HG02610 (cell line): ENCODE measurements around the gene PAPOLG.
"Not testable (repeated sequence)": the region's sequence is repeated elsewhere in the genome, so short reads cannot be mapped to it uniquely, and the experiment has no call there.

Experiments
- ATAC-seq: cut with Tn5 transposase; IDR thresholded peaks from one replicate; pipeline ENCODE4 v1.9.1; 2021; ENCODE audit warnings: mild to moderate bottlenecking, moderate library complexity; ENCODE audit not compliant: unreplicated experiment

The PAPOLG gene

DNA sequence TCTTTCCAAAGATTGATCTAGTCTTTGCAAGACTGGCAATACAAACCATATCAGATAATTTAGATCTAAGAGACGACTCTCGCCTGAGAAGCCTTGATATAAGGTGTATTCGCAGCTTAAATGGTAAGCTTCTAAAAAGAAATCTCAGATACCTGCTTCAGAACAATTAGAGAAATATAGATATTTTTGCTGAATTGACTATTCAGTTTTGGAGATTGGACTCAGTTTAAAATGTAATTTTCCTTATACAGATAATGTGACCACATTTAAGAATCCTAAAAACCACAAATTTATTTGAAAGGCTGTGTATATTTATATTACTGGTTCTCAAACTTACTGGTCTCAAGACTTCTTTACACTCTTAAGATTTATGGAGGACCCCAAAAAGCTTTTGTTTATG, 15.4 kb downstream of the PAPOLG start:
- no peak for ATAC-seq

DNA sequence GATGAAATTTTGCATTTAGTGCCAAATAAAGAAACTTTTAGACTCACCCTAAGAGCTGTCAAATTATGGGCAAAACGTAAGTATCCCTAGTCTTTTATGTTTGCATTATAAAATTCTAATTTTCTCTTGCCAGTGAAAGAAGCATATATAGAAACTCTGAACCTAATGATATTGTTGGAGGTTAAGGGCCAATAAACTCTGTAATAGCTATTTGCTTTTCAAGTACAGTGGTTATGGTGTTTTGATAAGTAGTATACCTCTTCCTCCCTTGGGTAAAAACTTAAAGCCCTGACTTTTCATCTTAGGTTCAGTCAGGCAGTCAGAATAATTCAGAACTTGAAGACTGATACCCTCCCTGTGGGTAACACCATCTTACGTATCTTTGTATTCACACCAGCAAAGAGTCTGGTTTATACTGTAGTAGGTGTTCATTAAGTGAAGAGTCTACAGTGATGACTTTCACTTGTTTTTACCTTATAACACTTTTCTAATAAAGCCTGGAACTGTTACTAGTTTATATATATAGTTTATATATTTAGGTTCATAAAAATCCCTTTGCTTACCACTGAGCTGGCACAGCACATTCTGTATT, 19.1 kb downstream of the PAPOLG start:
- no peak for ATAC-seq

DNA sequence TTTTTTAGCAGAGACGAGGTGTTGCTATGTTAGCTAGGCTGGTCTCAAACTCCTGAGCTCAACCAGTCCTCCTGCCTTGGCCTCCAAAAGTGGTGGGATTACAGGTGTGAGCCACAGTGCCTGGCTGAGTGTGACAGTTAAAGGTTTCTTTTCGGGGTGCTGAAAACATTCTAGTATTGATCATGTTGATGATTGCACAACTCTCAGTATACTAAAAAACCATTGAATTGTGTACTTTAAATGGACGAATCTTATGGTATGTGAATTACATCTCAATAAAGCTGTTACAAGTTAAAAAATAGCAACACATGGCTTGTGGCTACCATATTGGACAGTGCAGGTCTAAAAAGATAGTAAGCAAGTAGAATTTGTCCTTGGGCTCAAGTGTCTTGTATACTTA, 22.3 kb downstream of the PAPOLG start:
- no peak for ATAC-seq

DNA sequence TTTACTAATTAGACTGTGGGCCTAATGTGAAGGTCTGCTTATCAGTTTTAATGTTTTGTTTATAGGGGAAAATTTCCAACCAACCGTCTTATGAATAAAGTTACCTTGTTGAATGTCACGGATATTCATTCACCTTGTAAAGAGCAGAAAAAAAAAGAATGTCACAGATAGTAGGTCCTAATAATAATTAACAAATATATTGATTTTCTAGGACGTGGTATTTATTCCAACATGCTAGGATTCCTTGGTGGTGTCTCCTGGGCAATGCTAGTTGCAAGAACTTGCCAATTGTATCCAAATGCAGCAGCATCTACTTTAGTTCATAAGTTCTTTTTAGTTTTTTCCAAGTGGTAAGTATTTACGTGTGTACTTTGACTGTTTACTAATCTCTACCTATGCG, 23.4 kb downstream of the PAPOLG start:
- ATAC-seq = no peak

DNA sequence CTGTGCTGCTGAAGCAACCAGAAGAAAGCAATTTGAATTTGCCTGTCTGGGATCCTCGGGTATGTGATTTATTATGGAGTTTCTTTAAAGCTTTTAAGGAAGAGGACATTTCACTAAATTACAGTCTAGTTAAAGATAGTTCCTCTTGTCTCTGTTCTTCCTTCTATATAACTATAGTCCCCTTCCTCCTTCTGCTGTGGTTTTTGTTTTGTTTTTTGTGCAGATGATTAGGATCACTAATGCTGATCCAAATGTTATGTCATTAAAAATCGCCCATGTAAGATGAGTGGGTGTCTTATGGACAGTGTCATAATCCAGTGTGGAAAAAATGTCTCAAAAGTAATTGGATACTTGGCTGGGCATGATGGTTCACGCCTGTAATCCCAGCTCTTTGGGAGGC, 24.7 kb downstream of the PAPOLG start:
- no peak for ATAC-seq

DNA sequence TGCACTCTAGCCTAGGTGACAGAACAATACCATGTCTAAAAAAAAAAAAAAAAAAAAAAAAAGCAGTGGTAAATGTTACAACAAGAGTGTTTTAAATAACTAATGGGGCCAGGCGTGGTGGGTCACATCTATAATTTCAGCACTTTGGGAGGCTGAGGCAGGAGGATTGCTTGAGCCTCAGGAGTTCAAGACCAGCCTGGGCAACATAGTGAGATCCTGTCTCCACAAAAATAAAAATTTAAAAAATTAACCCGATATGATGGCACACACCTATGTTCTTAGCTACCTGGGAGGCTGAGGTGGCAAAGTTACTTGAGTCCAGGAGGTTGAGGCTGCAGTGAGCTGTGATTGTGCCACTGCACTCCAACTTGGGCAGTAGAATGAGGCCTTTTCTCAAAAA, 37.1 kb downstream of the PAPOLG start:
- no peak for ATAC-seq

DNA sequence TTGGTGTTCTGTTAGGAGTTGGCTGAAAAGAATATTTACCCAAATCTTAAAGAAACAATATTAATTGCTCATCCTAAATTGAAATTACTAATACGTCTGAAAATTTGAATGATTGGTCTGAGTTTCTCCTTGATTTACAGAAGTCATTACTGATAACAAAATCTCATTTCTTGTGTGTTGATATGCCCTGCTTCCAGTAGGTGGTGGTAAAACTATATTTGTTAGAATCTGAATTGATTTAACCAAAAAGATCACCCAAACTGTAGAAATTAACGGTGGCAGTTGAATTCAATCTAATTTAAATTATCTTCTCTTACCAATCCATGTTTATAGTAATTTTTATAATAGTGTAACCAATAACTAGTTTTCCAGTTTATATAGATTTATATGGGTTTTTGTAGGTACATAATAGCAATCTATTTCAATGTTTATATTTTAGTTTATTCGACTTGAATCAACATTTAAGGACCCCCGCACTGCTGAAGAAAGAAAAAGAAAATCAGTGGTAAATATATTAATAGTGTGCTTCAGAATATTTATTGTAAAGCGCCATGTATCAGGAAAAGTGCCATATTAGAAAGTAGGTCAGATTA, 38.3 kb downstream of the PAPOLG start:
- no peak for ATAC-seq

DNA sequence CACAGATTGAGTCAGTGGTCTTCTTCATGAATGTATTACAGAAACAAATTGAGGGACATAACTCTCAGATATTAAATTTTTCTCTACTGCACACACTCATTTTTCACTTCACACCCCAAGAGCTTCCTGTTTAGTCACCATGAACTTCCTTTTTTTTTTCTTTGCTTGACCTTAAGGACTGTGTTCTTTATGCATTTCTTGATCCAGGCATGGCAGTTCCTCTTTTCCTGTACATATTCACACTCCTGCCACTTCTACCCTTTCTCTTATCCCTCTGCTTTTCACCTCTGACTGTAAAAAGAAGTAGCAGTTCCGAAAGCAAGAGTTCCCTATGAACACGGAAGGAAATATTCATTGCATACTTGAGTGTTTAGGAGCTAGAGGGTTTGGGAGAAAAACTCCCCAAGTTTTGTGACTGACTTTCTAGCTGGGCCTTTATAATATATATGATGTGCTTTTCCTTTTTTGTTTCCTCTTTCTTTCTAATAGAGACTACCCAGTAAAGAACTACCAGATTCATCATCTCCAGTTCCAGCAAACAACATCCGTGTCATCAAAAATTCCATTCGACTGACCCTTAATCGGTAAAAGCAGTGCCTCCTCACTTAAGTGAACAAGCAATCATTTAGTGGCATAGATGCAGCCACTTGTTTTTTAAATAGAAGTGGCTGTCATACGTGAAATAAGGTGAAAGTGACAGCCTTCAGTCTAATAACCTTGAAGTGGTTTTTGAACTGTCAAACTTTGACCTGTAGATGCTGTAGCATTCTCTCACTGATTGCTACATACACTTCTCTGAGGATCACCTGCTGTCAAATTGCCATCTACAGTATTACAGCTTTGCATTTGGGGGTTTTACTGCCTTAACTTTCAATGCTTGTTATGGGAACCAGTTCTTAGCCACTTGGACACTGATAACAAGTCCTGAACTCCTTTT, 40.8 kb downstream of the PAPOLG start:
- ATAC-seq = peak; percentile 71

DNA sequence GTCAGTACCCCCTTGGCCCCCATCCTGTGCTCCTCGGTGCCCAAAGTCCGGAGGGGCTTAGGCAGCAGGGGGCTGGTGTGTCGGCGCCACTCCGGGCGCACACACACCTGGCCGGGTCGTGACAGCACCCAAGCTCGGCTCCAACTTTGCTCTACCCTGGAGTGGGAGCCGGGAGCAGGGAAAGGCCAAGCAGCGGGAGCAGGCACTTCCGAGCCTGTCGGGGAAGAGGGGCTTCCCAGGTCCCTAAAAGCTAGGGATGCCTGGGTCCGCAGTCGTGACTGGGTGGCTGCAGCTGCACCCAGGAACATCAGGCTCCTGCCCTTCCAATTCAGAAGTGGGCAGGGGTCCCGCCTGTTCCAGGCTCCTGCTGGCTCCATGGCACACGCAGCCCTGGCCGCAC, 48.4 kb downstream of the PAPOLG start:
- no peak for ATAC-seq

DNA sequence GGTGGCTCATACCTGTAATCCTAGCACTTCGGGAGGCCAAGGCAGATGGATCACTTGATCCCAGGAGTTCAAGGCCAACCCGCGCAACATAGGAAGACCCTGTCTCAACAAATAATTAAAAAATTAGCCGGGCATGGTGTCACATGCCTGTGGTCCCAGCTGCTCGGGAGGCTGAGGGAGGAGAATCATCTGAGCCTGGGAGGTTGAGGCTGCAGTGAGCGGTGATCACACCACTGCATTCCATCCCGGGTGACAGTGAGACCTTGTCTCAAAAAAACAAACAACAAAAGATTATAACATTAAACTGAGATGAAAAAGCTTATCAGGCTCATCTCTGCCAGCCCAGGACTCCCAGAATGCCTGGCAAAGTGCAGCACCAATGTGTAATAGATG, 50.5 kb downstream of the PAPOLG start:
- no peak for ATAC-seq

DNA sequence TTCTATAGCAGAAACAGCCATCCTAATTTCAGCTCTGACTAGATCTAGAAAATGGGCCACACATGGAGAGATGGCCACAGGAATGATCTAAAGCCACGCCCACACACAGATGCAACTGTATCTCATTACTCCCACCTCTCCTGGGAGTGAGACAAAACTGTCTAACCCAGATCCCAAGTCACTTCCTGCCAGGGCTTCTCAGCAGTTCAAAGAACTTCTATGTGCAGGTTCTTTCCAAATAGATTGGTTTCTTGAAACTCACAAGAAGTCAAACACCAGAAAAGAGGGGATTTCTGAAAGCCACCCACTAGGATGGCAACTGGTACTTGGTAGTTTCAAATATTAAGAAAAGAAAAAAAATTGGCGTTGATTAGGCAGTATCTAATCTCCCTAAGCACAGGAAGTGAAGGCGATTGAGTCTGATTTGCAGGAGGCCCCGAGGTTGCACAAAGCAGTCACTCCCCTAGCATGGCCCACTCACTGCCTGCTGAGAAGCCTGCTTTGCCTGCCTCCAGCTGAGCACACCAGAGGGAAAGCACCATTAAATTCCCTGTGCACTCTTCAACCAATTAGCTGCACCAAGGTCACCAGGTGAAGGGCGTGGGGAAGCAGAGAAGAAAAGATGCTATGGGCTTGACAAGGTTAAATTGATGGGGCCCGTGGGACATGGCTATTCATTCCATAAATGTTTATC, 51.1 kb downstream of the PAPOLG start:
- peak; percentile 92 for ATAC-seq

DNA sequence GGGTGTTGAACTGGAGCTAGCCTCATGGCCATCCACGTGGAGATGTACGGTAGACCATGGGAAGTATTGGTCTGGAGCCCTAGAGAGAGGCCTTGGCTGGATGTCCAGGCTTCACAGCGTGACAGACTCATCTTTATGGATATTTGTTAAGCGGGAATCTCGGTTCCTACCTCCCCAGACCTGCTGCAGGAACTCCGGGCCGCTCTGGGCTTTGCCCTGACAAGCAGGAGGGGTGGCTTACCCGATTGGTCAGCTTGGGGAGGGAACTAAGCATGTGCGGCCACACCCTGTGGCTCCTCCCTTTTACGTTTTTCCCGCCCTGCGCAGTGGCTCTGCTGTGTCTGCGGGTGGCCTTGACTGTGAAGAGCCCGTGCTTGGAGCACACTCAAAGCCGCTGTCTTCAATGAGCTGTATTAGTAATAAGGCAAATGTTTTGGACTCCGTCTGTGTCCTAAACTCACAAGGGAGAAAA, 52.3 kb downstream of the PAPOLG start:
- no peak for ATAC-seq

DNA sequence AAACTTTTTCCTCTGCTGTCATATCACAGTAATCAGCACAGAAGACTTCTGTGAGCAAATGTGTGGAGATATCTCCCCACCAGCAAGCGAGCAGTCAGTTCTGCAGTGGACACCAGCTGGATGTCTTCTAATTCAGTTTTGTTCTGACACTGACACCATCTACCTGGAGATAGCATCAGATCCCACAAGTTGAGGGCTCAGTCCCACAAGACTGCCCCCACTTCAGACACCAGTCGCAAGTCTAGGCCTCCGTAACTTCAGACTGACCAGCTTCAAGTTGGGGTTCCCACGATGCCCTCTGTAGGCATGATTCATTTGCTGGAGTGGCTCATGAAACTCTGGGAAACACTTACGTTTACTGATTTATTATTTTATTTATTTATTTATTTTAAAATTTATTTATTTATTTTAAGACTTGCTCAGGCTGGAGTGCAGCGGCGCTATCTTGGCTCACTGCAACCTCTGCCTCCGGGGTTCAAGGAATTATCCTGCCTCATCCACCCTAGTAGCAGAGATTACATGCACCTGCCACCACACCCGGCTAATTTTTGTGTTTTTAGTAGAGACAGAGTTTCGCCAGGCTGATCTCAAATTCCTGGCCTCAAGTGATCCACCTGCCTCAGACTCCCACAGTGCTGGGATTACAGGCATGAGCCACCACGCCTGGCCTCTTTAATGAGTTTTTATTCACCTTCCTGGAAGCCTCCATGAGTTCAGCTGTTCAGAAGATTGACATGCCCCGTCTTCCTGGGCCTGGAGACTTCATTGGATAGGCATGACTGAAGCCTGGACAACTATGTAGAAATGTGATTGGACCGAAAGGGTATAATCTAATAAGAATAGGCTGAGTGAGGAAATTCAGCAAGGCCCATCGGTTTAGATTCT, 55.7 kb downstream of the PAPOLG start:
- ATAC-seq = no peak

DNA sequence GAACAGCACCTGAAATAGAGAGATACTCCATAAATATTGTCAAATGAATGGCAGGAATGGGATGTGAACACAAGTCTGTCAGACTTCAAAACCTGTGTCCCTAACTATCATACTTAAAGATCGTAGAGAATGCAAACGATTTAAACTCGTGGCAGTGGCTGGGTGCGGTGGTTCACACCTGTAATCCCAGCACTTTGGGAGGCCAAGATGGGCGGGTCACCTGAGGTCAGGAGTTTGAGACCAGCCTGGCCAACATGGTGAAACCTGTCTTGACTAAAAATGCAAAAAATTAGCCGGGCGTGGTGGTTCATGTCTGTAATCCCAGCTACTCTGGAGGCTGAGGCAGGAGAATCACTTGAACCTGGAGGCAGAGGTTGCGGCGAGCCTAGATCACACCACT, 61.1 kb downstream of the PAPOLG start:
- ATAC-seq = not testable (repeated sequence)

DNA sequence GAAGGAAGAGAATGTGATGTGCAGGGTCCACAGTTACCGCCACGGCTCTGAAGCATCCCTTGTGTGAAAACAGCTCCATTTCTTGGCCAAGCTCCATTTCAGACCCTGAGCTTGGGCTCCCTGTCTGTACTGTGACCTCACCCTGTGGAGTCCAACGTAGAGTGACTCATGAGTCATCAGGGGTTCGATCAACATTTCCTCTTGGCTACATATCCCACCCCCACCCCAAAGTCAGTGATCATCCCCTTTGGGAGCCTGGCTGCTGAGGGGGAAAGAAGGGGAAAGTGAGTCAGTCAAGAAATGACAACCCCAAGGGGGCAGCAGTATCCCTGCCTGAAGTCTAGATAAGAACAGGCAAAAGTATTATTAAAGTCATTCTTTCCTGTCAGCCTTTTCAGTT, 62.2 kb downstream of the PAPOLG start:
- ATAC-seq = no peak

DNA sequence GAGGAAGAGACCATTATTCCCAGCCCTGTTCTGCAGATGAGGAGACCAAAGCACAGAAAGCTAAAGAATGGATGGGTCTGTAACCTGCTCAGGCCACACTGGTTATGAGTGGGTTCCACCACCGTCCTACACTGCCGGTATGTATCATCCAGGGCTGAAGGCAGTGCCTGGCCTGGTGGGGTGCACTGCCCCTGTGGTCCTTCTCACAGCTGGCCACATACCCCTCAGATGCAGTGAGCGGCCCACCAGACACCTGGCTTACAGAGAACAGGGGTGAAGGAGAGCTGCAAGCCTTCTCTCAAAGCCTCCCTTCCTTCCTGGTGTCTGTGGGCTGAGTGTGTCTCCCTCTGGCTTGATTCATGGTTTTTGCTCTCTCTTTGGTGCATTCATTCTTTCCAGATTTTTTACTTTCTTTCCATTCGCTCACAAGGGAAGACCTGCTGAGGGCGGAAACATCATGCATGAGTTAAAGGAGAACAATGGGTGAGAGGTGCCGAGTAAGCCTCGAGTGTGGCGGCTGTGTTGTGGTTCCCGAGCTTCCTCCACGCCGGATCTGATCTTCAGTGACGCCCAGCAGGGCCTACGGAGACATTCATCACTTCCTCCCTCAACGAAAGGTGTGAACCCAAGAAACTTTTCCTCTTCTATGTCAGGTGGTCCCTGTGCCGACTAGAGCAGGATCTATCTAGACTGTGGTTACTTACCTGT, 63.2 kb downstream of the PAPOLG start:
- ATAC-seq = no peak

DNA sequence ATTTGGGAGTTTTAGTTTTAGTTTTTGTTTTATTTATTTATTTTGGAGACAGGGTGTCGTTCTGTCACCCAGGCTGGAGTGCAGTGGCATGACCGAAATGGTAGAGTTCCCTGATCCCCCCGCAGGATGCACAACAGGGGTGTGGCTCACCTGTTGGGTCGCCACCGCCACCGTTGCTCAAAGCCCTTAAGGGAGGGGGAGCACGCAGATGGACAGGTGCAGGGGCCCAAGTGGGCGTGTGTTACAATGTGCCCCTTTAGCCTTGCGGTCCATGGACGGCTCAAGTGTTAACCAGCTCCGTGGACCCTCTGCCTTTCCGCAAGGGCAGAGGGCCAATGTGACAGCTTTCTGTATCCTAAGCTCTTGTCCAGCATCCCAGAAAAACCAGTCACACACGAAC, 63.9 kb downstream of the PAPOLG start:
- no peak for ATAC-seq

DNA sequence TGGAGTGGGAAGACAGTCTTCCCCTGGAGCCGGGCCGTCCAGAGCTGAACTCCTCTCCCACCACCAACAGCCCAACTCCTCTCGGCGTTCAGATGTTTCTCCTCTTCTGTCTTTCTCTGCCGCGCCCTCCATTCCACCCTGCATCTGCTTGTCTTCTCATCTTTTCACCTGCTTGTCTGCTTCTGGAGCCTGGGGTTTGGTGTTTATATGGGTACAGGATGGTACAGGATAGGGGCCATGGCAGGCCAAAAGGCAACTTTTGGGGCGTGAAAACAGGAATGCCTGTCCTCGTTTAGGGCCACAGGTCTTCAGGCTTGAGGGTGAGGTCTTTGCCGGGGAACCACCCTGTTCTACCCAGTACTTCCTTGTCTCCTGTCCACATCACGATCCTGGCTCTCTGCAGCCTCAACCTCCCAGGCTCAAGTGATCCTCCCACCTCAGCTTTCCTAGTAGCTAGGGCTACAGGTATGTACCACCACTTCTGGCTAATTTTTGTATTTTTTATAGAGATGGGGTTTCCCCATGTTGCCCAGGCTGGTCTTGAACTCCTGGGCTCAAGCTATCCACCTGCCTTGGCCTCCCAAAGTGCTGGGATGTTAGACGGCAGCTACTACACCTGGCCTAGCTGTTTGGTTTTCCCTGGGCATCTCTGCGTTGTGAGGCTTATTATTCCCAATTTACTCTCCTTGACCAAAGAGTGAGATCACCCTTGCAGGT, 64.5 kb downstream of the PAPOLG start:
- ATAC-seq = no peak

DNA sequence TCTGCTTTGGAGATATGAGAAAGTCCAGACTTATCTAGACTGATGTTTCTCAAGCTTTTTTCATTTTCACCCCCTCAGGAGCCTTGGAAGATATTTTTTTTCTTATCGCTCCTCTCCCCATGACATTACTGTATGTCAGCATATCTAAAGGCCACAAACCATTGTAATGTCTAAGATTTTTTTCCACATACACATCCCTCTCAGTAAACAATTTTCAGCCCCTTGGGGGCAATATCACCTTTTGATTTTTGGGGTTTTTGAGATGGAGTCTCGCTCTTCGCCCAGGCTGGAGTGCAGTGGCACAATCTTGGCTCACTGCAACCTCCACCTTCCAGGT, 65.0 kb downstream of the PAPOLG start:
- no peak for ATAC-seq
